DND-41 (cell line): ENCODE data around the gene PSTPIP1.

ENCODE experiments used
- ATAC-seq: fragments of 200-7000 bp; cut with Tn5 transposase; 3 replicates; pipeline ENCODE4 v1.9.1; 2021; ENCODE audit warnings: low read depth; ENCODE audit not compliant: insufficient read depth
- DNase-seq: peaks from one replicate; pipeline ENCODE4 v3.0.0-alpha.2; 2020
- H2AFZ ChIP-seq: 2 replicates; pipeline ENCODE4 v1.6.0; 2012; ENCODE audit warnings: low read depth, low read length
- H3K27ac ChIP-seq: 2 replicates; pipeline ENCODE4 v1.5.1; 2012; ENCODE audit warnings: low read length, inconsistent platforms
- H3K27me3 ChIP-seq: fragments of 200-600 bp; sonication (generic); 2 replicates; pipeline ENCODE4 v1.6.0; 2012; ENCODE audit warnings: low read length, mild to moderate bottlenecking, inconsistent platforms; ENCODE audit not compliant: insufficient read depth, poor library complexity
- H3K36me3 ChIP-seq: 2 replicates; pipeline ENCODE4 v1.5.1; 2012; ENCODE audit warnings: low read length, inconsistent platforms; ENCODE audit not compliant: insufficient read depth
- H3K4me1 ChIP-seq: 2 replicates; pipeline ENCODE4 v1.5.1; 2012; ENCODE audit warnings: mild to moderate bottlenecking, low read length; ENCODE audit not compliant: insufficient read depth
- H3K4me2 ChIP-seq: 2 replicates; pipeline ENCODE4 v1.6.0; 2012; ENCODE audit warnings: mild to moderate bottlenecking, moderate library complexity, low read length, inconsistent platforms; ENCODE audit not compliant: insufficient read depth
- H3K4me3 ChIP-seq, 2 experiments: fragments of 200-600 bp in 1 of 2; shearing (Covaris generic) in 1 of 2; 2 replicates each; pipeline ENCODE4 v1.5.1; 2012 to 2016; ENCODE audit warnings: inconsistent platforms in 2 of 2, low read length in 2 of 2, mild to moderate bottlenecking in 2 of 2, low read depth in 1 of 2, moderate library complexity in 1 of 2
- H3K79me2 ChIP-seq: 2 replicates; pipeline ENCODE4 v1.6.0; 2012; ENCODE audit warnings: low read length, inconsistent platforms; ENCODE audit not compliant: insufficient read depth
- H3K9ac ChIP-seq: 2 replicates; pipeline ENCODE4 v1.6.0; 2012; ENCODE audit warnings: low read depth, mild to moderate bottlenecking, inconsistent platforms, low read length, moderate library complexity
- H3K9me3 ChIP-seq: 2 replicates; pipeline ENCODE4 v1.5.1; 2012; ENCODE audit warnings: low read length, moderate library complexity, mild to moderate bottlenecking, inconsistent platforms; ENCODE audit not compliant: insufficient read depth, severe bottlenecking
- H4K20me1 ChIP-seq: 2 replicates; pipeline ENCODE4 v1.6.0; 2012; ENCODE audit warnings: low read length; ENCODE audit not compliant: insufficient read depth
- EZH2 ChIP-seq: IDR thresholded peaks from 3 replicates; pipeline ENCODE4 v1.6.1; 2012; ENCODE audit warnings: borderline replicate concordance, low read depth, mild to moderate bottlenecking, moderate library complexity, low read length, inconsistent platforms; ENCODE audit not compliant: severe bottlenecking
- TF ChIP-seq, protein P1 (sequence below): IDR thresholded peaks from 2 replicates; pipeline ENCODE4 v1.5.1; 2012; ENCODE audit warnings: borderline replicate concordance, low read length, moderate library complexity, mild to moderate bottlenecking; ENCODE audit not compliant: poor library complexity, severe bottlenecking; ENCODE audit errors: extremely low read depth

Gene PSTPIP1

GRCh38 chr15:76976141-76976540, 18.8 kb upstream of the PSTPIP1 start:
- no peak overlapping the region for H3K9ac ChIP-seq
- H3K36me3 ChIP-seq = no peaks in the 10 kb centered on the region
- no peak overlapping the region for H3K4me2 ChIP-seq
- H3K79me2 ChIP-seq = no peaks in the 10 kb centered on the region
- no peak overlapping the region for H2AFZ ChIP-seq
- no peaks in the 10 kb centered on the region for H3K9me3 ChIP-seq
- no peak for DNase-seq
- H4K20me1 ChIP-seq = no peaks in the 10 kb centered on the region
- no peak for ATAC-seq
- peaks cover 9% of the 10 kb centered on the region for H3K27me3 ChIP-seq
- no peak overlapping the region for H3K4me3 ChIP-seq
- TF ChIP-seq EZH2 = no peak
- TF ChIP-seq, protein P1, sequence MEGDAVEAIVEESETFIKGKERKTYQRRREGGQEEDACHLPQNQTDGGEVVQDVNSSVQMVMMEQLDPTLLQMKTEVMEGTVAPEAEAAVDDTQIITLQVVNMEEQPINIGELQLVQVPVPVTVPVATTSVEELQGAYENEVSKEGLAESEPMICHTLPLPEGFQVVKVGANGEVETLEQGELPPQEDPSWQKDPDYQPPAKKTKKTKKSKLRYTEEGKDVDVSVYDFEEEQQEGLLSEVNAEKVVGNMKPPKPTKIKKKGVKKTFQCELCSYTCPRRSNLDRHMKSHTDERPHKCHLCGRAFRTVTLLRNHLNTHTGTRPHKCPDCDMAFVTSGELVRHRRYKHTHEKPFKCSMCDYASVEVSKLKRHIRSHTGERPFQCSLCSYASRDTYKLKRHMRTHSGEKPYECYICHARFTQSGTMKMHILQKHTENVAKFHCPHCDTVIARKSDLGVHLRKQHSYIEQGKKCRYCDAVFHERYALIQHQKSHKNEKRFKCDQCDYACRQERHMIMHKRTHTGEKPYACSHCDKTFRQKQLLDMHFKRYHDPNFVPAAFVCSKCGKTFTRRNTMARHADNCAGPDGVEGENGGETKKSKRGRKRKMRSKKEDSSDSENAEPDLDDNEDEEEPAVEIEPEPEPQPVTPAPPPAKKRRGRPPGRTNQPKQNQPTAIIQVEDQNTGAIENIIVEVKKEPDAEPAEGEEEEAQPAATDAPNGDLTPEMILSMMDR = no peak
- H3K27ac ChIP-seq = no peak overlapping the region
- H3K4me1 ChIP-seq = no peaks in the 10 kb centered on the region

GRCh38 chr15:76976572-76977270, 18.2 kb upstream of the PSTPIP1 start:
- no peaks in the 10 kb centered on the region for H4K20me1 ChIP-seq
- no peaks in the 10 kb centered on the region for H3K79me2 ChIP-seq
- DNase-seq (no peak), ATAC-seq (no peak)
- H3K9me3 ChIP-seq = no peaks in the 10 kb centered on the region
- no peak overlapping the region for H3K4me3 ChIP-seq
- H3K4me2 ChIP-seq = no peak overlapping the region
- H2AFZ ChIP-seq = no peak overlapping the region
- no peaks in the 10 kb centered on the region for H3K4me1 ChIP-seq
- TF ChIP-seq, protein P1 = no peak
- no peak for TF ChIP-seq EZH2
- H3K9ac ChIP-seq = no peak overlapping the region
- H3K27me3 ChIP-seq = peaks cover 9% of the 10 kb centered on the region
- H3K36me3 ChIP-seq = no peaks in the 10 kb centered on the region
- no peak overlapping the region for H3K27ac ChIP-seq

GRCh38 chr15:76978522-76979330, 16.2 kb upstream of the PSTPIP1 start:
- Histone ChIP-seq H3K36me3 (no peaks in the 10 kb centered on the region), H3K27me3 (peaks cover 1% of the 10 kb centered on the region), H3K4me1 (no peaks in the 10 kb centered on the region), H3K4me2 (no peak overlapping the region), H3K27ac (no peak overlapping the region), H3K9me3 (no peaks in the 10 kb centered on the region), H3K4me3 (no peak overlapping the region), H2AFZ (no peak overlapping the region), H3K9ac (no peak overlapping the region), H4K20me1 (no peaks in the 10 kb centered on the region), H3K79me2 (no peaks in the 10 kb centered on the region)
- DNase-seq (no peak), ATAC-seq (no peak)
- TF ChIP-seq, protein P1 = no peak
- no peak for TF ChIP-seq EZH2
